DOHH2 (cell line): Measurements from ENCODE around the gene LYSMD4.

Source experiments
- CTCF ChIP-seq: fragments of 200-600 bp; sonication (generic); IDR thresholded peaks from one replicate; pipeline ENCODE4 v1.5.1; 2014; ENCODE audit warnings: antibody characterized with exemption, mild to moderate bottlenecking, low read depth, low read length; ENCODE audit not compliant: poor library complexity, severe bottlenecking
- EZH2phosphoT487 ChIP-seq: fragments of 200-600 bp; sonication (generic); IDR thresholded peaks from 2 replicates; pipeline ENCODE4 v1.6.1; 2017; ENCODE audit warnings: borderline replicate concordance, mild to moderate bottlenecking, antibody characterized with exemption, low read length, moderate library complexity, mixed read lengths

- TF ChIP-seq CTCF (no peak), EZH2phosphoT487 (no peak)
These were observed 37.1 kb downstream of the LYSMD4 start for GRCh38 chr15:99696096-99696495.
